T-cell (primary cell): ENCODE results near the gene DBN1. TPM values are rescaled to one million over a fixed set of nuclear protein-coding genes. Genes with fewer than 3 reads are reported as not detected.
"Not testable (repeated sequence)": the region's sequence is repeated elsewhere in the genome, so short reads cannot be mapped to it uniquely, and the experiment has no call there.

Source experiments
- ATAC-seq, 4 experiments: fragments of 200-7000 bp in 3 of 4; fragments of 150-1000 bp in 1 of 4; cut with Tn5 transposase; replicated peaks in 1 of 4; 1 replicate in 3 of 4; 2 replicates in 1 of 4; pipeline ENCODE4 v1.10.0; 2021; ENCODE audit warnings: moderate library complexity in 3 of 4, mild to moderate bottlenecking in 2 of 4, moderate number of reproducible peaks in 1 of 4
- CTCF ChIA-PET, 2 donors: fragments of 300-600 bp; sonication (Branson Sonifier 250); formaldehyde crosslinking; loops; one replicate each; lab custom pipeline; 2022; ENCODE audit warnings: antibody characterized with exemption in 2 of 2; lab: Charles Lee
- POLR2A ChIA-PET, 2 donors: fragments of 300-600 bp; sonication (Branson Sonifier 250); formaldehyde crosslinking; loops; one replicate each; lab custom pipeline; 2022; ENCODE audit warnings: antibody characterized with exemption in 2 of 2; lab: Charles Lee
- DNase-seq, 35 experiments: peaks; one replicate each; pipeline versions ENCODE4 v3.0.0 to v3.0.0-alpha.2; 2013 to 2023
- H3K27ac ChIP-seq: one replicate; pipeline ENCODE4 v1.5.1; 2013; ENCODE audit warnings: low read length
- H3K27me3 ChIP-seq, 2 experiments: replicated peaks in 1 of 2; 1 replicate in 1 of 2; 2 replicates in 1 of 2; pipeline versions ENCODE4 v1.6.1 to v1.7.0; 2013; ENCODE audit warnings: low read length in 1 of 2, mixed read lengths in 1 of 2; ENCODE audit not compliant: control insufficient read depth in 2 of 2, insufficient read depth in 2 of 2; ENCODE audit errors: extremely low read depth in 1 of 2
- H3K36me3 ChIP-seq, 2 donors: 1 replicate in 1 of 2; 2 replicates in 1 of 2; pipeline versions ENCODE4 v1.6.1 to v1.7.0; 2013; ENCODE audit warnings: low read length in 1 of 2; ENCODE audit not compliant: control insufficient read depth in 2 of 2, insufficient read depth in 1 of 2; ENCODE audit errors: extremely low read depth in 1 of 2
- H3K4me1 ChIP-seq, 2 experiments: 1 replicate in 1 of 2; 2 replicates in 1 of 2; pipeline versions ENCODE4 v1.6.1 to v1.7.0; 2013; ENCODE audit warnings: low read length in 2 of 2, mixed read lengths in 1 of 2; ENCODE audit not compliant: insufficient read depth in 2 of 2, control insufficient read depth in 1 of 2; ENCODE audit errors: extremely low read depth in 1 of 2
- H3K4me3 ChIP-seq, 2 donors: 1 replicate in 1 of 2; 2 replicates in 1 of 2; pipeline versions ENCODE4 v1.5.1 to v1.7.0; 2013; ENCODE audit warnings: mild to moderate bottlenecking in 2 of 2, low read length in 1 of 2, moderate library complexity in 1 of 2; ENCODE audit not compliant: control insufficient read depth in 1 of 2; ENCODE audit errors: extremely low read depth in 1 of 2
- H3K9me3 ChIP-seq: 2 replicates; pipeline ENCODE4 v1.7.0; 2013
- H3K27ac Mint-ChIP-seq, 2 donors: one replicate each; pipeline ENCODE4 v1.8.0; 2020 to 2021; ENCODE audit warnings: mild to moderate bottlenecking in 2 of 2, mixed read lengths in 2 of 2
- H3K27me3 Mint-ChIP-seq, 2 donors: one replicate each; pipeline ENCODE4 v1.8.0; 2021 to 2022; ENCODE audit warnings: mixed read lengths in 2 of 2
- H3K36me3 Mint-ChIP-seq: one replicate; pipeline ENCODE4 v1.8.0; 2021; ENCODE audit warnings: mixed read lengths
- H3K4me1 Mint-ChIP-seq, 3 donors: one replicate each; pipeline ENCODE4 v1.8.0; 2020 to 2022; ENCODE audit warnings: mixed read lengths in 3 of 3, mild to moderate bottlenecking in 1 of 3
- H3K4me3 Mint-ChIP-seq, 3 donors: one replicate each; pipeline ENCODE4 v1.8.0; 2020 to 2022; ENCODE audit warnings: mild to moderate bottlenecking in 3 of 3, mixed read lengths in 3 of 3, moderate library complexity in 3 of 3
- H3K9me3 Mint-ChIP-seq, 3 donors: one replicate each; pipeline ENCODE4 v1.8.0; 2020 to 2022; ENCODE audit warnings: mixed read lengths in 3 of 3
- WGBS: methylation state at CpG from one replicate; pipeline ENCODE4 v1.1.5; 2013; ENCODE audit warnings: missing lambda C conversion rate; ENCODE audit not compliant: insufficient coverage; 5-methylcytosine and 5-hydroxymethylcytosine counted together
- total RNA-seq, 35 experiments: library from RNA in 6 of 35; stranded (reverse) in 6 of 35; fragments of 120-200 nt in 1 of 35; gene quantifications; one replicate each; pipeline versions ENCODE4 v1.2.1 to v1.2.4 and lab custom pipeline; 2013 to 2026

Gene DBN1
- total RNA-seq, 5 donors from 2014 or later (not counting 1 experiment from before 2014, with no cell fraction given) = 11.6 to 41.3 (median 21.1) TPM

- DNase-seq (no peak), ATAC-seq (peak in 3 of 4 experiments; percentile 3 to 11 (median 7))
- peaks cover under 1% of the 10 kb centered on the region for H3K36me3 Mint-ChIP-seq
- POLR2A ChIA-PET = interaction anchor here (0.6 to 2.1 kb wide), 4 partner anchors 12 to 21 kb away, joined by 3 to 13 read pairs (median 6); no protein-coding TSS in a partner anchor
- Histone ChIP-seq H3K4me1 (peaks cover 27 to 54% of the 10 kb centered on the region in 2 experiments), H3K36me3 (peaks cover 2 to 13% of the 10 kb centered on the region in 2 donors), H3K9me3 (no peaks in the 10 kb centered on the region), H3K27ac (peak overlapping the region; percentile 87), H3K4me3 (peak overlapping the region; percentile 71 to 77), H3K27me3 (no peaks in the 10 kb centered on the region)
- CTCF ChIA-PET = interaction anchor here in 1 of 2 donors (0.5 to 3.2 kb wide), 7 partner anchors 20 to 109 kb away, joined by 4 to 37 read pairs (median 17); no protein-coding TSS in a partner anchor
- H3K27me3 Mint-ChIP-seq = no peaks in the 10 kb centered on the region
- peaks cover 42 to 49% (median 47%) of the 10 kb centered on the region in 3 donors for H3K4me1 Mint-ChIP-seq
- H3K27ac Mint-ChIP-seq = peak overlapping the region; percentile 99
- no peaks in the 10 kb centered on the region for H3K9me3 Mint-ChIP-seq
- H3K4me3 Mint-ChIP-seq = peak overlapping the region; percentile 79 to 92 (median 90)
- WGBS = 38% methylated on average over 13 of the region's 13 CpGs
Observed at GRCh38 chr5:177425196-177425800, 48.1 kb downstream of the DBN1 start.

GRCh38 chr5:177423671-177424070, 49.8 kb downstream of the DBN1 start:
- H3K9me3 ChIP-seq = no peaks in the 10 kb centered on the region
- peaks cover 14 to 38% of the 10 kb centered on the region in 2 experiments for H3K4me1 ChIP-seq
- ChIA-PET POLR2A (no interaction called here), CTCF (no interaction called here)
- H3K27ac ChIP-seq = no peak overlapping the region
- no peak overlapping the region for H3K4me3 ChIP-seq
- ATAC-seq (no peak), DNase-seq (no peak)
- Mint-ChIP-seq H3K36me3 (no peaks in the 10 kb centered on the region), H3K27me3 (no peaks in the 10 kb centered on the region), H3K9me3 (no peaks in the 10 kb centered on the region), H3K4me1 (peaks cover 25 to 33% (median 30%) of the 10 kb centered on the region in 3 donors), H3K4me3 (no peak overlapping the region), H3K27ac (no peak overlapping the region)
- WGBS = 100% methylated on average over 1 of the region's 2 CpGs
- no peaks in the 10 kb centered on the region for H3K27me3 ChIP-seq
- H3K36me3 ChIP-seq = peaks cover 0 to 10% of the 10 kb centered on the region in 2 donors

GRCh38 chr5:177421062-177421798, 52.2 kb downstream of the DBN1 start:
- CTCF ChIA-PET = interaction anchor here in 1 of 2 donors (1.2 kb wide), 1 partner anchor 13 kb away, joined by 3 read pairs; no protein-coding TSS in a partner anchor
- no CpG with 5 or more reads among the region's 6 CpGs for WGBS
- POLR2A ChIA-PET = no interaction called here
- DNase-seq (no peak), ATAC-seq (no peak)
- Histone ChIP-seq H3K9me3 (no peaks in the 10 kb centered on the region), H3K4me3 (no peak overlapping the region), H3K36me3 (no peaks in the 10 kb centered on the region), H3K27ac (no peak overlapping the region), H3K27me3 (no peaks in the 10 kb centered on the region), H3K4me1 (peaks cover 10 to 26% of the 10 kb centered on the region in 2 experiments)
- no peaks in the 10 kb centered on the region for H3K9me3 Mint-ChIP-seq
- H3K4me3 Mint-ChIP-seq = no peak overlapping the region
- peaks cover 12 to 23% (median 18%) of the 10 kb centered on the region in 3 donors for H3K4me1 Mint-ChIP-seq
- H3K36me3 Mint-ChIP-seq = no peaks in the 10 kb centered on the region
- H3K27me3 Mint-ChIP-seq = no peaks in the 10 kb centered on the region
- no peak overlapping the region for H3K27ac Mint-ChIP-seq

GRCh38 chr5:177420472-177420871, 53.0 kb downstream of the DBN1 start:
- H3K9me3 ChIP-seq, H3K27ac ChIP-seq, H3K9me3 Mint-ChIP-seq, DNase-seq, H3K27me3 Mint-ChIP-seq, POLR2A ChIA-PET, CTCF ChIA-PET, ATAC-seq, H3K4me3 ChIP-seq, H3K36me3 ChIP-seq, H3K4me3 Mint-ChIP-seq, H3K36me3 Mint-ChIP-seq, H3K27ac Mint-ChIP-seq, H3K27me3 ChIP-seq: not testable (repeated sequence)
- peaks cover 9 to 24% of the 10 kb centered on the region in 2 experiments for H3K4me1 ChIP-seq
- WGBS = 87% methylated on average over 6 of the region's 7 CpGs
- H3K4me1 Mint-ChIP-seq = peaks cover 8 to 20% (median 15%) of the 10 kb centered on the region in 3 donors

GRCh38 chr5:177419046-177419445, 54.4 kb downstream of the DBN1 start:
- H3K9me3 ChIP-seq = no peaks in the 10 kb centered on the region
- Mint-ChIP-seq H3K27me3 (no peaks in the 10 kb centered on the region), H3K4me3 (no peak overlapping the region), H3K27ac (no peak overlapping the region), H3K9me3 (no peaks in the 10 kb centered on the region), H3K36me3 (no peaks in the 10 kb centered on the region), H3K4me1 (peaks cover 10 to 18% (median 17%) of the 10 kb centered on the region in 3 donors)
- ChIA-PET CTCF (no interaction called here), POLR2A (interaction anchor here in 1 of 2 donors (0.6 to 0.8 kb wide), 2 partner anchors 8 to 11 kb away, joined by 4 to 5 read pairs; no protein-coding TSS in a partner anchor)
- ATAC-seq (no peak), DNase-seq (no peak)
- WGBS = no CpG with 5 or more reads among the region's 3 CpGs
- no peaks in the 10 kb centered on the region for H3K27me3 ChIP-seq
- no peak overlapping the region for H3K4me3 ChIP-seq
- no peaks in the 10 kb centered on the region for H3K36me3 ChIP-seq
- H3K27ac ChIP-seq = no peak overlapping the region
- H3K4me1 ChIP-seq = peaks cover 4 to 20% of the 10 kb centered on the region in 2 experiments

GRCh38 chr5:177417081-177417480, 56.4 kb downstream of the DBN1 start:
- H3K36me3 ChIP-seq, H3K27me3 ChIP-seq, DNase-seq, CTCF ChIA-PET, H3K27ac ChIP-seq, ATAC-seq, H3K27me3 Mint-ChIP-seq, H3K27ac Mint-ChIP-seq, H3K4me3 ChIP-seq, H3K36me3 Mint-ChIP-seq, H3K4me3 Mint-ChIP-seq, H3K9me3 Mint-ChIP-seq, H3K9me3 ChIP-seq: not testable (repeated sequence)
- H3K4me1 Mint-ChIP-seq = peaks cover 19 to 35% (median 29%) of the 10 kb centered on the region in 3 donors
- H3K4me1 ChIP-seq = peaks cover 4 to 35% of the 10 kb centered on the region in 2 experiments
- WGBS = 62% methylated on average over 2 of the region's 6 CpGs
- POLR2A ChIA-PET = interaction anchor here in 1 of 2 donors (1.3 kb wide), 1 partner anchor 36 kb away, joined by 4 read pairs; no protein-coding TSS in a partner anchor
